SK-N-SH (cell line): ENCODE results near the gene SCN1B. TPM values are rescaled to one million over a fixed set of nuclear protein-coding genes. Genes with fewer than 3 reads are reported as not detected.

Source experiments
- CTCF ChIA-PET: fragments of 300-600, 350-600 bp; formaldehyde crosslinking; extraction: SDS; loops from one replicate; lab custom pipeline; 2021; lab: Yijun Ruan, JAX
- POLR2A ChIA-PET: fragments of 350-600 bp; sonication (Branson Sonifier 250); formaldehyde crosslinking; extraction: SDS; loops from one replicate; lab custom pipeline; 2020; ENCODE audit warnings: antibody characterized with exemption, inconsistent platforms; lab: Yijun Ruan, JAX
- DNase-seq: peaks from one replicate; pipeline ENCODE4 v3.0.0; 2012
- H2AFZ ChIP-seq: fragments of 200-600 bp; sonication (generic); 2 replicates; pipeline ENCODE4 v1.8.1; 2016; ENCODE audit warnings: antibody characterized with exemption, mild to moderate bottlenecking, low read depth
- H3F3A ChIP-seq: fragments of 200-600 bp; sonication (generic); replicated peaks from 2 replicates; pipeline ENCODE3; 2016; ENCODE audit warnings: antibody characterized with exemption, mild to moderate bottlenecking; ENCODE audit not compliant: insufficient read depth
- H3K27ac ChIP-seq, 2 experiments: fragments of 200-500 bp in 1 of 2; fragments of 200-600 bp in 1 of 2; sonication (Bioruptor generic) in 1 of 2; sonication (generic), shearing (Covaris generic) in 1 of 2; 2 replicates each; pipeline versions ENCODE4 v1.5.1 to v1.6.1; 2014 to 2016; ENCODE audit warnings: low read depth in 2 of 2, inconsistent platforms in 1 of 2, low read length in 1 of 2, mild to moderate bottlenecking in 1 of 2, mixed read lengths in 1 of 2
- H3K27me3 ChIP-seq: fragments of 200-600 bp; sonication (generic), shearing (Covaris generic); 2 replicates; pipeline ENCODE4 v1.6.1; 2016; ENCODE audit warnings: mixed run types; ENCODE audit not compliant: insufficient read depth
- H3K36me3 ChIP-seq, 2 experiments: fragments of 200-500 bp in 1 of 2; fragments of 200-600 bp in 1 of 2; sonication (Bioruptor generic) in 1 of 2; sonication (generic) in 1 of 2; replicated peaks in 1 of 2; 2 replicates each; pipeline versions ENCODE3 to v1.5.1; 2014 to 2016; ENCODE audit warnings: low read length in 1 of 2, mild to moderate bottlenecking in 1 of 2; ENCODE audit not compliant: insufficient read depth in 2 of 2, control insufficient read depth in 1 of 2
- H3K4me1 ChIP-seq, 2 experiments: fragments of 200-500 bp in 1 of 2; fragments of 200-600 bp in 1 of 2; sonication (Bioruptor generic) in 1 of 2; sonication (generic), shearing (Covaris generic) in 1 of 2; 2 replicates each; pipeline versions ENCODE4 v1.5.1 to v1.6.1; 2014 to 2016; ENCODE audit warnings: low read depth in 1 of 2, low read length in 1 of 2, mixed run types in 1 of 2; ENCODE audit not compliant: insufficient read depth in 2 of 2, control insufficient read depth in 1 of 2
- H3K4me2 ChIP-seq: fragments of 200-600 bp; sonication (generic), shearing (Covaris generic); 2 replicates; pipeline ENCODE4 v1.6.1; 2017; ENCODE audit warnings: mixed run types
- H3K4me3 ChIP-seq, 2 experiments: fragments of 200-500 bp in 1 of 2; fragments of 200-600 bp in 1 of 2; sonication (Bioruptor generic) in 1 of 2; sonication (generic), shearing (Covaris generic) in 1 of 2; 2 replicates each; pipeline versions ENCODE4 v1.5.1 to v1.8.1; 2014 to 2016; ENCODE audit warnings: low read depth in 2 of 2, inconsistent platforms in 1 of 2, low read length in 1 of 2, mild to moderate bottlenecking in 1 of 2, mixed read lengths in 1 of 2, moderate library complexity in 1 of 2
- H3K79me2 ChIP-seq: fragments of 200-600 bp; sonication (generic); 2 replicates; pipeline ENCODE4 v1.8.1; 2017; ENCODE audit warnings: mild to moderate bottlenecking; ENCODE audit not compliant: insufficient read depth
- H3K9ac ChIP-seq: fragments of 200-600 bp; sonication (generic); 2 replicates; pipeline ENCODE4 v1.6.1; 2017; ENCODE audit warnings: mixed run types
- H3K9me2 ChIP-seq: fragments of 200-600 bp; sonication (generic); 2 replicates; pipeline ENCODE4 v1.6.1; 2017; ENCODE audit warnings: mixed run types
- H3K9me3 ChIP-seq: fragments of 200-600 bp; sonication (generic); 2 replicates; pipeline ENCODE4 v1.6.1; 2017; ENCODE audit warnings: mixed run types, mild to moderate bottlenecking, moderate library complexity
- H4K20me1 ChIP-seq: fragments of 200-600 bp; sonication (generic); 2 replicates; pipeline ENCODE4 v1.6.1; 2017; ENCODE audit warnings: mild to moderate bottlenecking, mixed run types; ENCODE audit not compliant: insufficient read depth
- CHD2 ChIP-seq: fragments of 150-350 bp; IDR thresholded peaks from 2 replicates; pipeline ENCODE4 v1.6.1; 2018; ENCODE audit warnings: low read length; ENCODE audit not compliant: partially characterized antibody
- CTCF ChIP-seq: fragments of 200-600 bp; sonication (generic); IDR thresholded peaks from 2 replicates; pipeline ENCODE4 v1.6.1; 2017; ENCODE audit warnings: antibody characterized with exemption, mild to moderate bottlenecking, moderate library complexity
- EP300 ChIP-seq, 2 experiments: IDR thresholded peaks; 2 replicates each; pipeline versions ENCODE4 v1.4.0 to v1.6.1; 2012; ENCODE audit warnings: borderline replicate concordance in 1 of 2, low read depth in 1 of 2, low read length in 1 of 2
- FOXJ3 ChIP-seq: sonication (generic); formaldehyde crosslinking; IDR thresholded peaks from 2 replicates; pipeline ENCODE4 v1.5.1; 2020; ENCODE audit warnings: mild to moderate bottlenecking, missing genetic modification reagents
- RAD21 ChIP-seq: IDR thresholded peaks from 2 replicates; pipeline ENCODE4 v1.6.1; 2012; ENCODE audit warnings: mild to moderate bottlenecking, low read length
- RCOR1 ChIP-seq: fragments of 150-350 bp; IDR thresholded peaks from 2 replicates; pipeline ENCODE4 v1.6.1; 2017; ENCODE audit warnings: antibody characterized with exemption, low read length
- REST ChIP-seq: IDR thresholded peaks from 2 replicates; pipeline ENCODE4 v1.6.1; 2012; ENCODE audit warnings: mild to moderate bottlenecking, low read depth, low read length, moderate library complexity
- SMC3 ChIP-seq: IDR thresholded peaks from 2 replicates; pipeline ENCODE4 v1.6.1; 2012; ENCODE audit warnings: low read depth, low read length, improper control_type of control experiment
- TEAD4 ChIP-seq: IDR thresholded peaks from 2 replicates; pipeline ENCODE4 v1.4.0; 2012; ENCODE audit warnings: mild to moderate bottlenecking, borderline replicate concordance; ENCODE audit not compliant: insufficient read depth
- YY1 ChIP-seq: IDR thresholded peaks from 2 replicates; pipeline ENCODE4 v1.4.0; 2012; ENCODE audit warnings: low read depth, mild to moderate bottlenecking
- WGBS: methylation state at CpG from one replicate; pipeline ENCODE4 v1.1.6; 2017; ENCODE audit warnings: low lambda C conversion rate; 5-methylcytosine and 5-hydroxymethylcytosine counted together
- polyA plus RNA-seq, 3 experiments: library from polyadenylated mRNA; depleted of rRNA; stranded (reverse); fragments of >200 nt; gene quantifications; 2 replicates each; pipeline ENCODE4 v1.2.3, GENCODE V29; 2012

Gene SCN1B
- polyA plus RNA-seq, 1 of the 3 experiments (the other 2 are of a cell fraction): 10.5 TPM

GRCh38 chr19:35043906-35044305, 13.6 kb downstream of the SCN1B start (continued):
- TF ChIP-seq REST: no peak
- TF ChIP-seq TEAD4: no peak
- no peak for TF ChIP-seq EP300 (IDR thresholded peaks at IDR 0.05; ENCODE audit: borderline replicate concordance in 1 of 2, low read depth in 1 of 2, low read length in 1 of 2)

- TF ChIP-seq YY1 (no peak), CTCF (peak; percentile 98), SMC3 (peak; percentile 47), RAD21 (peak; percentile 62), CHD2 (peak; percentile 12), RCOR1 (0 out of 2 replicates have a peak, but pooled peaks have one; percentile 25), FOXJ3 (no peak)
- H3K9me3 ChIP-seq: no peaks in the 10 kb centered on the region
- ChIA-PET CTCF (interaction anchor here (0.6 to 5.2 kb wide), 57 partner anchors 11 to 696 kb away, joined by 3 to 86 read pairs (median 5); partner anchors contain the start of genes FXYD3, FXYD7, LGI4 and SCN1B), POLR2A (interaction anchor here (0.6 kb wide), 1 partner anchor 79 kb away, joined by 3 read pairs; no protein-coding TSS in a partner anchor)
- WGBS: 43% methylated on average over 9 of the region's 9 CpGs
- no peak overlapping the region for H3K9ac ChIP-seq
- no peaks in the 10 kb centered on the region for H3K27me3 ChIP-seq
- H3K9me2 ChIP-seq: no peaks in the 10 kb centered on the region
- H3K79me2 ChIP-seq: no peaks in the 10 kb centered on the region
- H2AFZ ChIP-seq: no peak overlapping the region
- H3K4me1 ChIP-seq: peaks cover 0 to 8% of the 10 kb centered on the region in 2 experiments; a peak in 1 of 4 replicates
- no peaks in the 10 kb centered on the region for H3F3A ChIP-seq
- no peak overlapping the region for H3K4me2 ChIP-seq
- DNase-seq: peak; percentile 85
- H3K4me3 ChIP-seq: peak overlapping the region in 1 of 2 experiments; percentile 26; a peak in 1 of 4 replicates
- H3K27ac ChIP-seq: no peak overlapping the region
- H4K20me1 ChIP-seq: no peaks in the 10 kb centered on the region
- no peaks in the 10 kb centered on the region for H3K36me3 ChIP-seq
Observed at GRCh38 chr19:35044317-35045117, 14.2 kb downstream of the SCN1B start.
